Testis (tissue), 2 donors: ENCODE results near the gene TRPM3.

Experiments
- POLR2A ChIP-seq: fragments of 450-650 bp; IDR thresholded peaks from one replicate; pipeline ENCODE4 v1.6.1; 2017; ENCODE audit warnings: antibody characterized with exemption, mild to moderate bottlenecking, moderate library complexity
- TF ChIP-seq, protein P1 (sequence below), 3 experiments: fragments of 450-650 bp in 2 of 3; fragments of 200-600 bp in 1 of 3; sonication (generic) in 1 of 3; IDR thresholded peaks; one replicate each; pipeline ENCODE4 v1.5.1; 2016 to 2019; ENCODE audit warnings: antibody characterized with exemption in 3 of 3, mild to moderate bottlenecking in 2 of 3, moderate library complexity in 1 of 3

GRCh38 chr9:70802758-70803436 lies 318.5 kb downstream of the TRPM3 start:
- TF ChIP-seq, protein P1, sequence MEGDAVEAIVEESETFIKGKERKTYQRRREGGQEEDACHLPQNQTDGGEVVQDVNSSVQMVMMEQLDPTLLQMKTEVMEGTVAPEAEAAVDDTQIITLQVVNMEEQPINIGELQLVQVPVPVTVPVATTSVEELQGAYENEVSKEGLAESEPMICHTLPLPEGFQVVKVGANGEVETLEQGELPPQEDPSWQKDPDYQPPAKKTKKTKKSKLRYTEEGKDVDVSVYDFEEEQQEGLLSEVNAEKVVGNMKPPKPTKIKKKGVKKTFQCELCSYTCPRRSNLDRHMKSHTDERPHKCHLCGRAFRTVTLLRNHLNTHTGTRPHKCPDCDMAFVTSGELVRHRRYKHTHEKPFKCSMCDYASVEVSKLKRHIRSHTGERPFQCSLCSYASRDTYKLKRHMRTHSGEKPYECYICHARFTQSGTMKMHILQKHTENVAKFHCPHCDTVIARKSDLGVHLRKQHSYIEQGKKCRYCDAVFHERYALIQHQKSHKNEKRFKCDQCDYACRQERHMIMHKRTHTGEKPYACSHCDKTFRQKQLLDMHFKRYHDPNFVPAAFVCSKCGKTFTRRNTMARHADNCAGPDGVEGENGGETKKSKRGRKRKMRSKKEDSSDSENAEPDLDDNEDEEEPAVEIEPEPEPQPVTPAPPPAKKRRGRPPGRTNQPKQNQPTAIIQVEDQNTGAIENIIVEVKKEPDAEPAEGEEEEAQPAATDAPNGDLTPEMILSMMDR (IDR thresholded peaks at IDR 0.05) = peak in 2 of 3 experiments; percentile 7 to 12
- no peak for TF ChIP-seq POLR2A
